Endothelial cell of umbilical vein (primary cell): Measurements from ENCODE around the gene DDX51.

ENCODE experiments used
- FOS ChIP-seq: IDR thresholded peaks from 2 replicates; pipeline ENCODE4 v1.6.1; 2011; ENCODE audit warnings: mild to moderate bottlenecking, low read length, moderate library complexity, borderline replicate concordance; ENCODE audit not compliant: insufficient read depth
- MYC ChIP-seq: IDR thresholded peaks from one replicate; pipeline ENCODE4 v1.6.1; 2011; ENCODE audit warnings: mild to moderate bottlenecking, low read depth, low read length
- POLR2A ChIP-seq: IDR thresholded peaks from 2 replicates; pipeline ENCODE4 v1.6.1; 2012; ENCODE audit warnings: low read depth, mild to moderate bottlenecking, control low read depth, low read length
- POLR2AphosphoS5 ChIP-seq: IDR thresholded peaks from 2 replicates; pipeline ENCODE4 v1.6.1; 2012; ENCODE audit warnings: low read depth, mild to moderate bottlenecking, control low read depth, low read length, moderate library complexity; ENCODE audit not compliant: insufficient read depth
- TF ChIP-seq, protein P1 (sequence below), 2 donors: IDR thresholded peaks; 1 replicate in 1 of 2; 2 replicates in 1 of 2; pipeline ENCODE4 v1.5.1; 2011; ENCODE audit warnings: low read length in 2 of 2, mild to moderate bottlenecking in 2 of 2, moderate library complexity in 2 of 2, control low read depth in 1 of 2, inconsistent platforms in 1 of 2, low read depth in 1 of 2; ENCODE audit not compliant: insufficient read depth in 1 of 2; ENCODE audit errors: extremely low read depth in 1 of 2
- TF ChIP-seq, protein P2 (sequence below): IDR thresholded peaks from 2 replicates; pipeline ENCODE4 v1.6.1; 2011; ENCODE audit not compliant: insufficient read depth, insufficient read length

DNA sequence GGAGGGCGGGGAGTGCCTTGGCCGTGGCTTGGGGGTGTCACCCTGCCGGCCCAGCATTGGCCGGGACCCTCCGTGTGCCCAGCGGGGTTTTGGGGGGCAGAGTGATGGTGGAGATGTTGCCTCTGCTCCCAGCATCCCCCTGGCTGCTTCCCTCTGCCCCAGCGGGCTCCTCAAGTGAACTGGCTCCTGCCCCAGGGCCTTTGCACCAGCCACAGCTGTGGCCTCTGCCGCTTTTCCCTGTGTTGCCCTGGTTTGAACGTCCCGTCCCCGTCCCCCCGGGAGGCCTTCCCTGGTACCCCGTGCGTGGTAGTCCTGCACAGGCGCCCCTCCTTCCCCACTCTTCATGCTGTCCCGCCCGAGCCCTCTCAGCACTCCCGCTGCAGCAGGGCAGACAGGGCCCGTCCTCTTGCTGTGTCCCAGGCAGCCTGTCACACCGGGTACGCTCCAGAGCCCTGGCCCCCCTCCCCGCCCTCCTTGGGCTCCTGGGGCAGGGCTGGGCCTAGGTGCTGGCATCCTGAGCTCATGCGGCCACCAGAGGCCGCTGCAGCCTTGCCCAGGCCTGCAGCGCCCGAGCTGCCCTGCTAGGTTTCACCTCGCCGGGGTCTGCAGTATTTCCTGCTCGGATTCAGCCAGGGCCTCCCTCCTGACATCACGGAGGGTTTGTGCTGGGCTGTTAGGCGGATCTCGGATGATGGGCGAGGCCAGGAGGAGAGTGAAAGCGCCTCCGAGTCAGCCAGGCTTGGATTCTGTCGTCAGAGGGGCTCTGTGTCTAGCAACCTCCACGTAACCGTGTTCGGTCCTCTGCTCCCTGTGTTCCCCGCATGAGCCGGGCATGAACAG, 9.6 kb upstream of the DDX51 start:
- TF ChIP-seq, protein P1, sequence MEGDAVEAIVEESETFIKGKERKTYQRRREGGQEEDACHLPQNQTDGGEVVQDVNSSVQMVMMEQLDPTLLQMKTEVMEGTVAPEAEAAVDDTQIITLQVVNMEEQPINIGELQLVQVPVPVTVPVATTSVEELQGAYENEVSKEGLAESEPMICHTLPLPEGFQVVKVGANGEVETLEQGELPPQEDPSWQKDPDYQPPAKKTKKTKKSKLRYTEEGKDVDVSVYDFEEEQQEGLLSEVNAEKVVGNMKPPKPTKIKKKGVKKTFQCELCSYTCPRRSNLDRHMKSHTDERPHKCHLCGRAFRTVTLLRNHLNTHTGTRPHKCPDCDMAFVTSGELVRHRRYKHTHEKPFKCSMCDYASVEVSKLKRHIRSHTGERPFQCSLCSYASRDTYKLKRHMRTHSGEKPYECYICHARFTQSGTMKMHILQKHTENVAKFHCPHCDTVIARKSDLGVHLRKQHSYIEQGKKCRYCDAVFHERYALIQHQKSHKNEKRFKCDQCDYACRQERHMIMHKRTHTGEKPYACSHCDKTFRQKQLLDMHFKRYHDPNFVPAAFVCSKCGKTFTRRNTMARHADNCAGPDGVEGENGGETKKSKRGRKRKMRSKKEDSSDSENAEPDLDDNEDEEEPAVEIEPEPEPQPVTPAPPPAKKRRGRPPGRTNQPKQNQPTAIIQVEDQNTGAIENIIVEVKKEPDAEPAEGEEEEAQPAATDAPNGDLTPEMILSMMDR (IDR thresholded peaks at IDR 0.05; ENCODE audit: extremely low read depth in 1 of 2, insufficient read depth in 1 of 2, low read depth in 1 of 2, low read length in 2 of 2): peak; percentile 89 to 98
- TF ChIP-seq POLR2AphosphoS5 (no peak), MYC (no peak), POLR2A (no peak), FOS (no peak)
- TF ChIP-seq, protein P2, sequence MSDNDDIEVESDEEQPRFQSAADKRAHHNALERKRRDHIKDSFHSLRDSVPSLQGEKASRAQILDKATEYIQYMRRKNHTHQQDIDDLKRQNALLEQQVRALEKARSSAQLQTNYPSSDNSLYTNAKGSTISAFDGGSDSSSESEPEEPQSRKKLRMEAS: no peak
